Measurements from ENCODE around the gene VEGFC. TPM values are rescaled to one million over a fixed set of nuclear protein-coding genes. Genes with fewer than 3 reads are reported as not detected.
A peak's percentile ranks its signal among the peaks of the same experiment; 100 is the strongest.

VEGFC gene
- total RNA-seq, 1 donor from 2014 or later: 20.3 TPM

GRCh38 chr4:176837169-176837895, 44.6 kb upstream of the VEGFC start:
- no peak overlapping the region for H3K27ac ChIP-seq (ENCODE audit: low read depth, low read length)
- H3K27ac Mint-ChIP-seq (ENCODE audit: unreplicated experiment): peak overlapping the region; percentile 22
- FAIRE-seq (no peak), DNase-seq (ENCODE audit: low read depth) (no peak)
- no peak for TF ChIP-seq EZH2 (IDR thresholded peaks at IDR 0.05; ENCODE audit: insufficient read depth, low read length)
- TF ChIP-seq, protein P1, sequence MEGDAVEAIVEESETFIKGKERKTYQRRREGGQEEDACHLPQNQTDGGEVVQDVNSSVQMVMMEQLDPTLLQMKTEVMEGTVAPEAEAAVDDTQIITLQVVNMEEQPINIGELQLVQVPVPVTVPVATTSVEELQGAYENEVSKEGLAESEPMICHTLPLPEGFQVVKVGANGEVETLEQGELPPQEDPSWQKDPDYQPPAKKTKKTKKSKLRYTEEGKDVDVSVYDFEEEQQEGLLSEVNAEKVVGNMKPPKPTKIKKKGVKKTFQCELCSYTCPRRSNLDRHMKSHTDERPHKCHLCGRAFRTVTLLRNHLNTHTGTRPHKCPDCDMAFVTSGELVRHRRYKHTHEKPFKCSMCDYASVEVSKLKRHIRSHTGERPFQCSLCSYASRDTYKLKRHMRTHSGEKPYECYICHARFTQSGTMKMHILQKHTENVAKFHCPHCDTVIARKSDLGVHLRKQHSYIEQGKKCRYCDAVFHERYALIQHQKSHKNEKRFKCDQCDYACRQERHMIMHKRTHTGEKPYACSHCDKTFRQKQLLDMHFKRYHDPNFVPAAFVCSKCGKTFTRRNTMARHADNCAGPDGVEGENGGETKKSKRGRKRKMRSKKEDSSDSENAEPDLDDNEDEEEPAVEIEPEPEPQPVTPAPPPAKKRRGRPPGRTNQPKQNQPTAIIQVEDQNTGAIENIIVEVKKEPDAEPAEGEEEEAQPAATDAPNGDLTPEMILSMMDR (IDR thresholded peaks at IDR 0.05; ENCODE audit: insufficient read depth, low read depth, low read length): no peak
- no peak overlapping the region for H3K4me3 Mint-ChIP-seq (ENCODE audit: unreplicated experiment)
- no peak overlapping the region for H3K9ac ChIP-seq (ENCODE audit: low read length)
- no peaks in the 10 kb centered on the region for H3K27me3 ChIP-seq (ENCODE audit: insufficient read depth, low read length)
- H3K4me2 ChIP-seq (ENCODE audit: low read length): no peak overlapping the region
- no peaks in the 10 kb centered on the region for H3K9me3 ChIP-seq (ENCODE audit: insufficient read depth, low read depth, low read length)
- no peaks in the 10 kb centered on the region for H3K27me3 Mint-ChIP-seq (ENCODE audit: low read depth, unreplicated experiment)
- no peaks in the 10 kb centered on the region for H4K20me1 ChIP-seq (ENCODE audit: insufficient read depth, low read length)
- no peaks in the 10 kb centered on the region for H3K79me2 ChIP-seq (ENCODE audit: insufficient read depth, low read length)
- peaks cover 40% of the 10 kb centered on the region for H3K4me1 Mint-ChIP-seq (ENCODE audit: low read depth, unreplicated experiment)
- H3K36me3 Mint-ChIP-seq (ENCODE audit: low read depth, unreplicated experiment): no peaks in the 10 kb centered on the region
- no peaks in the 10 kb centered on the region for H3K9me3 Mint-ChIP-seq (ENCODE audit: unreplicated experiment)
- H3K4me1 ChIP-seq (ENCODE audit: insufficient read depth, low read length): peaks cover 37% of the 10 kb centered on the region
- H2AFZ ChIP-seq (ENCODE audit: low read depth, low read length): no peak overlapping the region
- H3K4me3 ChIP-seq (ENCODE audit: insufficient read depth, low read depth, low read length): no peak overlapping the region
- no peaks in the 10 kb centered on the region for H3K36me3 ChIP-seq (ENCODE audit: insufficient read depth, low read length)

- H3K36me3 ChIP-seq (ENCODE audit: insufficient read depth, low read length): no peaks in the 10 kb centered on the region
These were observed 41.8 kb upstream of the VEGFC start for GRCh38 chr4:176834531-176834930.

More at GRCh38 chr4:176834531-176834930, 41.8 kb upstream of the VEGFC start:
- Mint-ChIP-seq H3K9me3 (ENCODE audit: unreplicated experiment) (no peaks in the 10 kb centered on the region), H3K4me1 (ENCODE audit: low read depth, unreplicated experiment) (peaks cover 20% of the 10 kb centered on the region), H3K36me3 (ENCODE audit: low read depth, unreplicated experiment) (no peaks in the 10 kb centered on the region), H3K27ac (ENCODE audit: unreplicated experiment) (no peak overlapping the region), H3K27me3 (ENCODE audit: low read depth, unreplicated experiment) (no peaks in the 10 kb centered on the region), H3K4me3 (ENCODE audit: unreplicated experiment) (no peak overlapping the region)
- Histone ChIP-seq H3K9me3 (ENCODE audit: insufficient read depth, low read depth, low read length) (no peaks in the 10 kb centered on the region), H3K27ac (ENCODE audit: low read depth, low read length) (no peak overlapping the region), H3K27me3 (ENCODE audit: insufficient read depth, low read length) (no peaks in the 10 kb centered on the region), H3K4me2 (ENCODE audit: low read length) (no peak overlapping the region), H2AFZ (ENCODE audit: low read depth, low read length) (no peak overlapping the region), H4K20me1 (ENCODE audit: insufficient read depth, low read length) (no peaks in the 10 kb centered on the region), H3K4me1 (ENCODE audit: insufficient read depth, low read length) (peaks cover 11% of the 10 kb centered on the region), H3K4me3 (ENCODE audit: insufficient read depth, low read depth, low read length) (no peak overlapping the region), H3K9ac (ENCODE audit: low read length) (no peak overlapping the region), H3K79me2 (ENCODE audit: insufficient read depth, low read length) (no peaks in the 10 kb centered on the region)
- no peak for TF ChIP-seq EZH2 (IDR thresholded peaks at IDR 0.05; ENCODE audit: insufficient read depth, low read length)
- TF ChIP-seq, protein P1 (IDR thresholded peaks at IDR 0.05; ENCODE audit: insufficient read depth, low read depth, low read length): no peak
- DNase-seq (ENCODE audit: low read depth) (no peak), FAIRE-seq (no peak)
